ENCODE measurements around the gene OSTM1.

Gene OSTM1

GRCh38 chr6:108074359-108075144 lies at the start of gene OSTM1:
Gene OSTM1 (minus strand): TSS chr6:108074741. CDS start chr6:108074651, 90 bp downstream.
- DNase-seq, result peak; percentile 96

GRCh38 chr6:108123946-108124345 lies 49.4 kb upstream of the OSTM1 start:
- no peak for DNase-seq

GRCh38 chr6:108123481-108123929 lies 49.0 kb upstream of the OSTM1 start:
- DNase-seq, result no peak

DNA sequence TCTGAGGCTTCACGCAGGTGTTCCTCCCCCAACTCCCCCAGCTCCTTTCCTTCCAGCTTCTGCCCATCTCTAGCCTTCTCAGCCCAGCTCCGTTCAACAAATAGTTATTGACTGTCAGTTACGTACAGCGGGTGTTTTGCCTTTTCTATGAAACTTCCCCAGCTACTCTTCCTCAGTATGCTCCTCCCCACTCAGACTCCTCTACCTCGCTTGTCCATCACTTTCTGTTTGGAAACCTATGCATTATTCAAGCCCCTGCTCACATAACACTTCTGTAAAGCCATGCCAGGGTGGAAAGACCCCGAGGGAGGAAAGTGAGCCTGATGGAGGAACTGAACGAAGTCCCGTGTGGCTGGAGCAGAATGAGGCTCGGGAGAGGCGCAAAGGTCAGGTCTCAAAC lies 47.1 kb upstream of the OSTM1 start:
- no peak for DNase-seq

- no peak for DNase-seq
Observed at GRCh38 chr6:108120311-108120710, 45.8 kb upstream of the OSTM1 start.

GRCh38 chr6:108119769-108120141 lies 45.2 kb upstream of the OSTM1 start:
- DNase-seq, result no peak

DNA sequence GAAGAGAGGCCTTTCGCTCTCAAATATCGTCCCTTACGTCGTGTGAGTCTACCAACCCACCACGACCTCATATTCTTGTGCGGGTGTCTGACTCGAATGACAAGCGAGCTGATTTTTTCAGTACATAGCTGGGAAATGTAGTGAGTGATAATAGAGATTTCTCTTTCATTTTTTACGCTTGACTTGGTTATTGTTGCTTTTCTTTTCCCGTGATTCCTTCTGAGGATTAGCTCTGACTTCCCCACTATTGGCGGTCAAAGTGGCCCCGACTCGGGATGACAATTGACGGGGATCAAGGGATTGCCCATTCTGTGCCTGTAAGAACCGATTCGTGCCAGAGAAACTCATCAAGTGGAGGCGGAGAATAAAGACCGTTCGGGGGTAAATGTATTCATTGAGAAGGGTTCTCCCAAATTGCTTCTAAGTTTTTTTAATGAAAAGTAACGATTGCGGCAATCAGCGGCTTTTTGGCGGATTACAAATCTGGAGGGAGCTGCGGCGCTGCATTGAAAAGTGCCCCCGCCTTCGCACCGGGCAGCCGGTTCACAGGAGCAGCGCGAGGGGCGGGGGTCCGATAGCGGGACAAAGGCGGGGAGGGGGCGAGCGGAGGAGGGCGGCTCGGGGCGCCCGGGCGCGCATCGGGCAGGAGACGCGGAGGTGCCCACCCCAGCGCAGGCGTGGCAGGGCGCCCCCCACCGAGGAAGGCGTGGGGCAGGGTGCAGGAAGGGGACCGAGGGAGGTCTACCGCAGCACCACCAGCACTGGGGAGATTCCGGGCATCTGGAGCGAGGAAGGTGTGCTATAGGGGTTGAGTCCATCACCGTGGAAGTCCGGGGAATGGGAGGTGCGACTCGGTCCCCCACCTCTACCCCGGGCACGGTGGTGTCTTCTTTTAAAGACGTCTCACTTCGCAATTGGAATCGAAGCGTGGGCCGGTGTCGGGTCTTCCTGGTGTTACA lies 44.5 kb upstream of the OSTM1 start:
- DNase-seq, result peak; percentile 57

DNA sequence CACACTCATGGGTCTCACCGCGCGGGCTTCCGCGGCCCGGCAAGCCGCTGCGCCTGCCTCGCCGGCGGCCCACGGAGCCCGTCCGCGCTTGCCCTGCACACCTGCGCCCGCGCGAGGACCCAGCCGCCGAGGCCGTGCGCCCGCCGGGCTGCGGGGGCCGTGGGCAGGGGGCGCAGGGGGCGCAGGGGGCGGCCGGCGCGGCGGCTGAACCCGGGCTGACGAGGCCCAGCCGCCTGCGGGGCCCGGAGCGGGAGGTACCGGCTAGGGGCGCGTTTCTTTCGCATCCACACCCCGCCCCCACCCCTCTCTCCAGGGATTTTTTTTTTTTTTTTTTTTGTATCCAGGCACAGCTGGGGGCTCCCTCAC lies 43.8 kb upstream of the OSTM1 start:
- DNase-seq, result no peak

- peak; percentile 57 for DNase-seq
Observed at GRCh38 chr6:108117427-108118358, 43.2 kb upstream of the OSTM1 start.

DNA sequence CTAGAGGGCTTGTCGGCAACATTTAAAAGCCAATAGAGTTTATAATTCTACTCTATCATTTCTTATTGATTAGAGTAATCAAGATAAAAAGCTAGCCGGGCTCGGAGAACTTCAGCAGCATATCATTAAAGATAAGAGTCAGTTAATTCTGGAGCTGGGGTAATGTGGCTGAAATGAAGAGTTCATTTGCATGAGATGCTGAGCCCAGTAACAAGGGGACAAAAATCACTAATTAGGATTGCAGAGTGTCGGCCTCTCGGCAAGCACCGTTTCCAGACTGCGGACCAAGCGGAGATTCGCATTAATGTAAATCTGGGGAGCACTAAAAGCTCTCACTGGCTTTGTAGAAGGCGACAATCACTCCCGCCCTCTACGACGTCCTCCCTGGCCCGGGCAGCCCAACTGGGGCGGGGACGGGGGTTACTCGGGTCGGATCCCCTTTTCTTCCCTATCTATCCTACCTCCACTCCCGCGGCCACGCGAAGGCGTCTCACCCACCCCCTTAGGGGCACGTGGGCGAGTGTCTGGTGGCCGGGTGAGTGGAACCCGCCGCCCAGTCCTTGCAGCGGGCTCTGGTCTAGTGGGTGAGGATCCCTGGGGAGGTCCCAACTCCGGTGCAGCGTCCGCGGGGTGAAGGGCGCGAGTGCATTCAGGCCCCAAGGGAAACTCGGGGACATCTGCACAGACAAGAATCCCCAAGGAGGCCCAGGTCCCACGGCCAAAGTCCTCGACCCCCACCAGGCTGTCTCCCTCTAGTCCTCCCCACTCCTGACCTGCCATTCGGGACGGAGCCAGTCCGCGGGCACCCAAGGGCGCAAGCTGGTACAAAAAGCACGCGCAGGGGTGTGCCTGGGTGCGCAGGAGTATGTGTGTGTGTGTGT lies 42.2 kb upstream of the OSTM1 start:
- no peak for DNase-seq

GRCh38 chr6:108115598-108116058 lies 41.1 kb upstream of the OSTM1 start:
- peak; percentile 55 for DNase-seq

- DNase-seq, result peak; percentile 83
Observed at GRCh38 chr6:108114841-108115597, 40.5 kb upstream of the OSTM1 start.

DNA sequence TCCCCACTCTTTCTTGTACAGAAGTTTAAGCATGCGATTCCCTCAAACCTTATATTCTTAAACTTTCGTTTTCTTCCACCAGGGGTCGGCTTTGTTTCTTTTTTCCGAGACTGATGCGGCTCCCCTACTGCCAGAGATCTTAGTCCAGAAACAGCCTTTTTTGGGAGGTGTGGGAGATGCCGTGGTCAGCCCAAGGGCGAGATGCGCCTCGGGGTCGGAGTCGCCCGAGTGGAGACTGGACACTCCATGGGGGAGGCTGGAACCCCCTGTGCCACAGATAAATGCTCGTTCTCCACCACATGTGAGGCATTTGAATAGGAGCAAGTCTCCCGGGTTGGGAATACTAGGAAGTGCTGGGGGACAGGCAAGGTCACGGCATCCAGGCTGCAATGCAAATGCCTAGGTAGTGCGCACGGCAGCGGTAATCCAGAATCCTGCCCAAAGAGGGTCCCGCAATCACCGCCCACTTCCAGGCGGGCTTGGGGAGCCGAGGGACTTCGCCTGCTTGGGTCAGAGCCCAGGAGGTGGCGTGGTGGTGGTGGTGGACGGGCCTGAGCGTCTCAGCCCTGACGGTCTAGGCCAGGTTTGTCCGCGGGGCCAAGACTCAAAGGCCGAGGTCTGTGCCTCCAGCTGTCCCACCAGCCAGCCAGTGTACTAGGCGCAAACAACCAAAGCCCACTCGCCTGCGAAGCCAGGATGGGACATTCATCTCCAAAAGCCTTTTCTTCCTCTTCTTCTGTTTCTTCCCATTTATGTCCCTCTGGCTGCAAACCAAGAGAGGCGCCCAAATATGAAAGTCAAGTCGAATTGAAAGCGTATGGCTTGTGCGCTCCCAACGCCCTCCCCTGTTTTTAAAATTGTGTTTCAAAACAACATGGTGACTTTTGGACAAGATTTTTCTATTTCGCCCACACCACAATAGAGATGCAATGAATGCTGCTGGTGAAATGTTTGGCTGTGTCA lies 39.3 kb upstream of the OSTM1 start:
- DNase-seq, result peak; percentile 61

- DNase-seq, result no peak
Observed at GRCh38 chr6:108108374-108108773, 33.8 kb upstream of the OSTM1 start.

DNA sequence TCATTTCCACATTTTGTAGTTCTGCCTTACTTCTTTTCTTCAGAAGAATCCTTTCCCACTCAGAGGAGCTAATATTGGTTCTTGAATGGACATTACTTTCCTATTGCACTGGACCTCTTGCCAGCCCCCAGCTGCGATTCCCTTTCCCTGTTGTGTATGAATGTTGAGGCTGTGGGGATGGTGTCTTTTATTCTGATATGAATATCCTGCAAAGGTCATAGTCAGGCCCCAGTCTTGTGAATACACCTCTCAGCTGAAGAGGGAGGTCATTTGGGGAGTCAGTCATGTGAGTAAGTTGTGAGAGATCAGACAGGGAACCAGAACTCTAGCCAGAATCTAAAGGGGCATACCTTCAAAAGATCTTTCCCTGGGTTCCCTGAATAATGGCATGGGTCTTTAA lies 32.6 kb upstream of the OSTM1 start:
- DNase-seq, result no peak

DNA sequence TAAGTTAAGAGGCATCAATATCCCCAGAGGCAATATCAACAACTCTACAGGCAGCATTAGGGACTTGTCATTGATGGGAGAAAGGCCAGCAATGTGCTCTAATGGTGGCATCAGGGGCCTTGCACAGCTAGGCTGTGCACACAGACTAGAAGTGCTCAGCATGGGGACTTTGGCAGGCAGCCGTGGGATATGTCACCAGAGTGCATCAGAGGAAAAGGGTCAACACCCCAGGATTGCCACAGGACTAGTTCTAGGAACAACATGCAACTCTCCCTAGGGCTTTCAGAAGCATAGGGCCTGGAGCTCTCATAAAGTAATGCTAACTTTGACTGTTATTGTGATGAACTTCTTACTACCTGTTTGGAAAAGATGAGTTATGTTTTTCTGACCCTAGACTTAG lies 32.2 kb upstream of the OSTM1 start:
- no peak for DNase-seq

DNA sequence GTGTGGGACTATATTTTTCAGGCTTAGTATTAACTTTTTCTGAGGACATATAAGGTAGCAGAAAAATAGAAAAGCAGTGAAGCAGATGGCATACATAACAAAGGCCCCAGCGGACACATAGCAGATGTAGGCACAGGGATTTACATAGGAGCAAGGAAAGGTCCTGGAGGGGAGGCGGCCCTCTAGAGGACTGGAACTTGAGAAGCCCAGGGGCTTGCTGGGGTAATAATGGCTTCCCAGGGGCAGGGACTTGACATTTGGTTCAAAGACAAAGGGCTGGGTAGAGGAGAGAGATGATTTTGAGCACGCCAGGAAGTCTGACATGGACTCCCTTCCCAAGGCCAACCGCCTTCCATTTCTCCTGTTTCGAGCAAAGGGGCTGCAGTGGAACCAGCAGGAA lies 31.7 kb upstream of the OSTM1 start:
- no peak for DNase-seq

DNA sequence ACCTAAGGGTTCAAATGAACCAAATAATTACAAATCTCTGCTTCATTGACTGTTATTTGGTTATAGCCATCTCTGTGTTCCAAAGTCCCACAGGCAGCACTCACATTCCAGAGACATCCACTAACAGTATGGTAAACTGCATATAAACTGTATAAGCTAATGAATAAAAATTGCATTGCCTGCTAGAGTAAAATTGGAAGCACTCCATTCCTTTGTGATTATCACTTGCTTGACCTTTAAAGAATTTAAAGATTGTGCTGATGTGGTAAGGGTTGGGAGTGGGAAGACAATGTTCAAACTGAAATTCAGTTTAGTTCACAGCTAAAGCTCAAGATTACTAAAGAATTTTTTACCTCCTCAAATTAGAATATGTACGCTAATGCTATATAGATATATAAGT lies 31.0 kb upstream of the OSTM1 start:
- DNase-seq, result no peak

- DNase-seq, result no peak
Observed at GRCh38 chr6:108102965-108103364, 28.4 kb upstream of the OSTM1 start.

- no peak for DNase-seq
Observed at GRCh38 chr6:108100003-108100402, 25.5 kb upstream of the OSTM1 start.
